Measurements from ENCODE around the gene PCYT2. TPM values are rescaled to one million over a fixed set of nuclear protein-coding genes. Genes with fewer than 3 reads are reported as not detected.

Gene PCYT2
- total RNA-seq, 1 donor from 2014 or later: 36.7 TPM

DNA sequence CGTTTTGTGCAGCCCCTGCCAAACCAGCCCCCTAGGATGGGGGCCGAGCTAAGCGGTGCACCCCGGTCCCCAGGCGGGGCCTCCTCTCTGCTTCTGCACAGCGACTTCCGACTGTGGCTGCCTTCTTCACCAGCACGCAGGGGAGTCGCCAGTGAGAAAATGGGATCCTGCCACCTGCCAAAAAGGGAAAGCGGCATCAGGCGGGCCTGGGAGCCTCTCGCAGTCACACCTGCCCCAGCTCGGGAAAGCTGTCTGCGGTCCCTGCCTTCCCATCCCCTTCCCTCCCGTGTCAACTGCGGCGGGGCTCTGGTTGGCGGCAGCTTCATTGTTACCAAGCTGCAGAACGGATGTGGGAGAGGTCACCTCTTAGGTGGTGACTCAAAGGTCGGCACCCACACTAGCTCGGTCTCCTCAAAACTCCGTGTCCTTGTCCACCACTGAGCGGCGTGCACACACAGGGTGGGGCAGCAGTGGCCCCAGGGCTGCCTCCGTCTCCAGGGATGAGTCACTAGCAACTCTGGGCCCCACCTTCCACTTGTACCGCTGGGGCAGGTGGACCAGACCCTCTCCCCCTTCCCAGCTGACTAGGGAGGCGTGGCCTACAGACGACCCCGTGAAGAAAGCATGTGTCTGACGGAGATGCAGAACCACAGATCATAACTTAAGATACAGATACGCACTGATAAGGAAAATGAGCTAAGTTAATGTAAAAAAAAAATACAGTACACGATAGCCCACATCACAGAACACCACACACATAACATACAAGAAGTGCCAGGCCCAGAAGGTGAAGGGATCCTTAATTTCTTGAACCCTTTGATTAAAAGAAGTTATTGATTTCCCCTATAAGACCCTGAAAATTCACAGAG is 1.5 kb upstream of the PCYT2 start:
- ATAC-seq: peak; percentile 62

DNA sequence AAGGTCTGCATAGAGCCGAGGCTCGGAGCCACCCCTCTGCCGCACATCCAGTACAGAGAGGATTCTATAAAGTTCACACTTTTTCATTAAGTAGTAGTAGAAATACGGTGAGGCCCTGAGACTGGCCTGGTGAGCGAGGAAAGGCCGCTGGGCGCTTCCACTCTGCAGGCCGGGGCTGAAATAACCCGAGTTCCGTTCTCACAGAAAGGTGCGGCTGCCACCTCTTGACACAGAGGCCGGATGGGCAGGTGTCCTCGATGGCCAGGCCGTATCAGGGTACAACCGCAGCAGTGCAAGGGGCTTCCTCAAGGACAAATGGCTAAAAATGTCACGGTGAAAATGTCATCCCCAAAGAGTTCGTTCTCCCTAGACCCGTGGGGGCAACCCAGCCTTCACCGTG is 770 bp upstream of the PCYT2 start:
- ATAC-seq: no peak

DNA sequence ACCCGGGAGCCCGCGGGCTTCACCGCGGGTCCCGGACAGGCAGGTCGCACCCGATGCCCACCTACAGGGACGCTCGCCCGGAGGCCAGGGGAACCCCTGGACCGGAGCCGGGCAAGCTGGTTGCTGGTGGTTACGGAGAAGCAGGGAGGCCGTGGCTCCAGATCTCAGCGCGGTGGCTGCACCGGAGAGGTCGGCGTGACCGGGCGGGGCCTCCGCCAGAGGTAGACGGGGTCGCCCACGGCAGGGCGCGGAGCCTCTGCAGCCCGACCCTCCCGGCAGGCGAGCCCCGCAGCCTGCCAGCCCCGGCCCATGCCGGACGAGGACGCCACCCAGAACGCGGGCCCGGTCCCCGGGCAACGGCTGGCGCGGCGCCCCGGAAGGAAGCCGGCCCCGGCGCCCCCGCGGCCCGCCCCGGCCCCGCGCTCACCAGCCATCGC is 341 bp downstream of the PCYT2 start:
- ATAC-seq: no peak

DNA sequence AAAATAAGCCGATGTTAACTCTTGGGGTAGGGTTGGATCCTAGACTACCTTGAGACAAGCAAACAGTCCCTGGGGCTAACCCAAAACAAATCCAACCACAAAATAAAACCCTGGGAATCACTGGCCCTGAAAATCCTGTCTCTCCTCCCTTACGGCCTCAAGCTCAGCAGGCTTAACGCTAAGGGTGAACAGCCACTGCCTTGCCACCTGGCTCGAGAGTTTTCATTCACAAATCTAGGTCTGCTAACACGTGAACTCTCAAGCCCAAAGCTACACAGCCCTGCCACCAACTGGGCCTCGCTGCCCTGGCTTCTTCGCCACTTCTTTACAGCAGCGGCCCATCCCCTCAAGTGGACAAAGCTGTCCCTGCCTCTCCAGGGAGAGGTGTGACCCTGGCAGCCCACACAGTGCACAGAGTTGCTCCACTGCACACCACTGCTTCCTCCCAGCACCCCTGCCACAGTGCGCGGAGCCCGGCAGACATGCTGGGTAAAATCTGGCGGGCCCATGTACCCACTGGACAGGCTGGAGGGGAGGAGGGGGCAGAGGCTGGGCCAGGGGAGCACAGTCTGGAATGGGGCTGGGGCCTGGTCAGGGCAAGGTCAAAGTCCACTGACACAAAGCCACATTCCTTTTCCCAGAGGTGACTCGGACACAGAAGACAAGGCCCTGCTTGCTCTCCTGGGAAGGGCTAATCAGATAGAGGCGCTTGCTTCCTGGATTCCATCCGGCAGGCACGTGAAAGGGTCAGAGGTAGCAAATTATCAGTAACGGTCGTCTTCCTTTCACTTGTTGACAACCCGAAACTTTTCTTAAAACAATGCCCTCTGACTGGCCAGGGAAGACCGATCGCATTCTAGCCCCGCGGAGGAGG is 996 bp downstream of the PCYT2 start:
- no peak for ATAC-seq

DNA sequence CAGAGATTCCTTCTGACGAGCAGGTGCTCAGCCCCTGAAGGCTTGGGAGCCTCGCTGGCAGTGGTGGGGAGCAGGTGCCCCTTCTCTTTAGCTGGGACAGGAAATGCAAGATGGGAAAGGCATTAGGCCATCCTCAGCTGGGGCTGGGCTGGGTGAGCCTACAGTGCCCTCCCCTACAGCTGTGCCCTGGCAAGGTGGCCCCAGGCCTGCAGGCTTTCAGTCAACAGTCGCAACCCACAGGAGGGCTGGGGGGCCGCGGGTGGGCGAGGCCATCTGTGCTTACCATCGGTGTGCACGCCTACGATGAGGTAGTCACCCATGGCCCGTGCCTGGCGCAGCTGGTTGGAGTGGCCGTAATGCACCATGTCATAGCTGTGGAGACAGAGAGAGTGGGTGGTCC is 2.0 kb downstream of the PCYT2 start:
- no peak for ATAC-seq

DNA sequence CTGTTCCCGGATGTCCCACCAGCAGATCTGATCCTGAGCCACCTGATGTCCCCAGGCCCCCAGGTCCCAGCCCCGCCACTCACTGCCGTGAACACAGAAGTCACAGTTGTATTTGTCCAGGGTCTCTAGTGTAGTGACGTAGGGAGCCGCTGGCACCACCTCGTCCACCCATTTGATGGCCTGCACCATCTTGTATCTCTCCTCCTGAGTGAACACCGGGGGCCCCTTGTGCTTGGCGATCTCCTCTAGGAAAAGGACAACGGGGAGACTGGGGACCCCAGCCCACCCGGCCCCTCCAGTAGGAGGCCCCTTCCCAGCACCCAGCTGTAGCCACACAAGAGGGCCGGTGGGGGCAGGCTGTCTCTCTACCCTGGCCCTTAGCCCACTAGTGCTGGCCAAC is 2.4 kb downstream of the PCYT2 start:
- no peak for ATAC-seq

DNA sequence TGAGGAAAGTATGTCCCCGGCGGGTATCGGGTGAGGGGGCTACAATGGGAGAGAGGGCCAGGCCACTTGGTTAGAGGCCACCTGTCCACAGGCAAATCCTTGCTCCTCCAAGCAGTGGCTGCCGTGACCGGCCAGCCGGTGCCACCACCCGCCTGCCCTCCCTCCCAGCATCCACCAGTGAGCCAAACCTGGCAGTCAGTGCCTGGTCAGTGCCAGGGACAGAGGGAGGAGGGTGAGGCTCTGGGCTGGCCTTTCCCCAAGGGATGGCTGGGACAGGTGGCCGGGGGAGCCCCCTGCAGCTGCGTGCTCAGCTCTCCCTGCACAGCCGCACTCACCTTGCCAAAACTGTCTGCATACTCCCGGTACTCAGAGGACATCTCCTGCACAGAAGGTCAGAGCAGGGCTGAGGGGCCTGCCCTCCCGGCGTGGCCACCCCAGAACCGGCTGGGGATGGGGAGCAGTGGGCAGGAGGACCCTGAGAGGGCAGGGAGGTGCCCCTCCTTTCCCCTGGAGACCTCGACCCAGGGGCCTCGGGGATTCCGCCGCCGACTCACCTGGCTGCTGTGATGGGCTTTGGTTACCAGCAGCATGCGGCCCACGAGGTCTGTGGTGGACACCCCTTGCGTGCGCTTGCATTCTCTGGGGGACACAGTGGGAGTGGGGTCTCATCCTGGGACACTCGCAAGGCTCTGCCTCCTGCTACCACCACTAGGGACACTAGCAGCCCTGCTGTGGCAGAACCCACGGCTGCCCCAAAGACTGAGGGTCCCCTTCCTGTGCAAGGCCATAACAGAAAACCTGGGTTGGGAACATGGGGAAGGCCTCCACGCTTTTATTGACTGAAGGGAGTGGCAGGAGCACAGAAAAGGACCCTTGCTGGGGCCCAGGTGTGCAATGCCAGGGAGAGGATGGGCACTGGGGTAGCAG is 3.7 kb downstream of the PCYT2 start:
- ATAC-seq: no peak

DNA sequence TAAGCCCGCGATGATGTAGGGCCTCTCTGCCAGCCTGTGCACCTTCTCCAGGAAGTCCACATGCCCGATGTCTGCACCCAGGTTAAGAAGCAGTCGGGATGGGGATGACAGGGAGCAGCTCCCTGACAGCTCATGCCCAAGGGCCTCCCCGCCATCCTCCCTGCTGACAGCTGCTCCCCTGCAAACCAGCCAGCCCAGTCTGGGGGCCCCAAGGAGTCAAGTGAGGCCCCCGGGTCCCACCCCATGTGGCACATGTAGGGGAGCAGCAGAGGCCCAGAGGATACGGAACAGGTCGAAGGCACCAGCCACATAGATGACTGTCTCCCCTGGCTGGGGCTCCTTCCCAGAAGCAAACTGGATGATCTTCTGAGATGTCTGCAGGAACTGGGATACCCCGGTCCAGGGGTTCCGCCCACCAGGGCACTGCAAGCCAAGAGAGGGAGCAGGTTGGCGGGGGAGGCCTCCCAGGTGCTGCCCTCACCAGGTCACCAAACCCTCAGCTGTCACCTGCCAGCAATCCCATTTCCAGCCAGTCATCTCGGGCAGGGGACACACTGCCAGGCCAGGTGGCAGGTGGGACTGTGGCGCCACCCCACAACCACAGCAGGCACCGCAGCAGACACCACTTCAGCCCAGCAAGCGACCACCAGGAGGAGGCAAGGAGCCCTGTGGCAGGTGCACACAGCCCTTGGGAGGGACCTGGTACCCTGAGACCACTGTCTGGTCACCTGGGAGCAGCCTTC is 4.6 kb downstream of the PCYT2 start:
- no peak for ATAC-seq

DNA sequence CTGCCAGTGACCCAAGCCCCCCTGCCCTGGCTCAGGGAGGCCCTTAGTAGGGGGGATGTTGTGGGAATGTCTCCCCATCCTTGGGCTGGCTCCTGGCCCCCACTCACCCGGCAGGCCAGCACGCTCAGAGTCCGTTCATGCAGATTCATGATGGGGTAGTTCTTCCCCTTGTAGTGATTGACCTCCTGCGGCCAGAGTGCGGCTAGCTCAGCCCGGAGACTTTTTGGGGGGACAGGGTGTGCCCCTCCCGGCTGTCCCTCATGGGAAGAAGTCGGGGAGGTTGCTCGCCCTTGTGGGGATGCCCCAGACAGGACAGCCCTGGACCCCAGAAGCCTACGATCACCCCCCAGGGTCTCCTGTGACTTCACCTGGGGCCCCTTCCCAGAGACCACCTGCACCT is 5.2 kb downstream of the PCYT2 start:
- no peak for ATAC-seq

DNA sequence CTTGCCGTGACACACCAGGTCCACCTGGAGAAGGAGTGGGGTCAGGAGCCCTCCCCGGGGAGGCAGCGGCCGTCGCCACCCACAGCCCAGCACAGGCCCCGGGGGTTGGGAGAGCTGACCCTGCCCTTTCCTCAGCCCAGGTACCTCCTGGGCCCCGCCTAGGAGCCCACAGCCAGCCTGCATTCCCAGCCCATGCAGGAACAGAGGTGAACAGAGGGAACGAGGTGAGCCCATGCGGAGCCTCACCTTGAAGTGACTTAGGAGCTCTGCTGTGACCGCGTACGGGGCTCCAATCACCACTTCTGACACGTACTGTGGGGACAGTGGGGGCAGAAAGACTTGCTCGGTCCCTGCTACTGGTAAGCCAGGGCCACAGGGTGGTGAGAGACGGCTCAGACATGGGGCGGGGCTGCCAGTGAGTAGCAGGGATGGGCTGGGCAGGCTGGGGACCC is 5.7 kb downstream of the PCYT2 start:
- ATAC-seq: no peak

DNA sequence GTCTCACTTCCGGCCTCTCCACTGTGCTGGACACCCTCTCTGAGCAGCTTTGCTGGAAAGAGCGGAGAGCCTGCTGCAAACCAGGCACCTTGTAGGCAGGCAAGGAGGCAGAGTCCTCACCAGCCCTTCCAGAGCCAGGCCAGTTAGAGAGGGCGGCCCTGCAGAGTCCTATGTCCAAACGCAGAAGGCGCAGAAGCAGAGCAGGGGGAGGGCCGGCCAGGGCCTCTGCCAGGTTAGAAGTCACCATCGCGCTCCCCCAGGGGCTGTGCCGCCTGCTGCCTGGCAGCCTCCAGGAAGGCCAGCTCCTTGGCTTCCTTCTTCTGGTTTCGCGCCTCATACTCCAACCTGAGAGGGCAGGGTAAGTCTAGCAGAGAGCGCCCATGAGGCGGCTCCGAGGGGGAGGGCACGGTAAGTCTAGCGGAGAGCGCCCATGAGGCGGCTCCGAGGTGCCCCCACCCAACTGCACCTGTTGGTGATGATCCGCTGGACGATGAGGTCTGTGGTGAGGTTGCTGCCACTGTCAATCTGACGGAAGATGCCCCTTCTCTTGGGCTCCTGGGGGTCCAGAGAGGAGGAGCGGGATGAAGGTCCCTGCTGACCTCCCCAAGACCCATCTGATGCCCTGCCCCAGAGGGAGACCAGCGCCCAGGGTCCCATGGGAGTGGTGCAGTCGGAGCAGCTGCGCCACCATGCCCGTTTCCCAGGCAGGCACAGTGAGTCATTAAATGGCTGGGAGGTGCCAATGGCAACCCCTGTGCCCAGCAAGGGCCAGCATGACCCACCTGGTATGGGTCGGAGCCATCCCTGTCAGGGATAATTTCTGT is 6.4 kb downstream of the PCYT2 start:
- ATAC-seq: no peak

DNA sequence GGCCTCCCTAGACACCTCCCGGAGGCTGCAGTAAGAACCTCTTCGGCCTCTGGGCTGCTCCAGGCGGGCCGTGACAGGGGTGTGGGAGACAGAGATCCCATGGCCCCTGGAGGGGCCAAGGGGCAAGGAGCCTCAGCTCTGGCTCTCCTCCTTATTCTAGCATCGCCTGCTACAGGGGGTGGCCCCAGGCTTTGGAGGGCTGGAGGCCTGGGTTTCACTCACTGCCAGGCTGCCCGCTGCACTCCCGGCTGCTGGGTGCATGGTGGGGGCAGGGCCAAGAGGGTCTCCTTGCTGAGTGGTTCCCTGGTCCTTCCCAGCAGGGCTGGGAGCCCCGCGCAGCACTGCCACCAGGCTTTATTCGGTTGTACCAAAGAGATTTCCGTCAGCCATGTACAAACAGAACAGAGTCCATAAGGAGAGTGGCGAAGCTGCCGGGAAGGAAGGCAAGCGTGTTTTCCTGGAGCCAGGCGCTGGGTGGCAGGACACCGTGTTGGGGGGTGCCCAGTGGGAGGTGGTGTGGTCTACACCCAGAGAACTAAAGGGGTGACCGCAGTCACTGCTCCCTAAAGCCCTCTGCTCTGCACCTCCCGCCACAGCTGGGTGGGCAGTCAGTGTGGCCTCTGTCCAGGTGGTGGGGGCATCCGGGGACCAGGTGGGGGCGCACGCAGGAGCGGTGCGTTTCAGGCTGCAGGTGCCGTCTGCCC is 7.2 kb downstream of the PCYT2 start:
- ATAC-seq: no peak

DNA sequence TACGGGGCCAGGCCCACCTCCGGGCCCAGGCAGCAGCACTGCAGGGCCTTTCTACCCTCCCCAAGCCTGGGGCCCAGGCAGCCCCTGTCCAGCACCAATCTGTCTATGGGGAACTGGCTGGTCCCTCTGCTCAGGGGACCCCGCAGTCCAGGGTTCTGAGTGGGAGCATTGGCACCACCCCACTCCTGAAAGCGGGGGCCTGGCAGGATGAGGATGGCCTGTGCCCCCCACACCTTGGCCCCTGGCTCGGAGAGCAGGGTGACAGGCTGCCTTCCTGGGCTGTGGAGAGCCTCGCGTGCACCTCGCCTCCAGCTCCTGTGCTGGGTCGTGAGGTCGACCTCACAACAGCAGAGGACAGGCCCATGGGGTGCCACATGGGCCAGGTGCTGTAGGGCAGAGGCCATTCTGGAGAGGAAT is 7.8 kb downstream of the PCYT2 start:
- no peak for ATAC-seq

DNA sequence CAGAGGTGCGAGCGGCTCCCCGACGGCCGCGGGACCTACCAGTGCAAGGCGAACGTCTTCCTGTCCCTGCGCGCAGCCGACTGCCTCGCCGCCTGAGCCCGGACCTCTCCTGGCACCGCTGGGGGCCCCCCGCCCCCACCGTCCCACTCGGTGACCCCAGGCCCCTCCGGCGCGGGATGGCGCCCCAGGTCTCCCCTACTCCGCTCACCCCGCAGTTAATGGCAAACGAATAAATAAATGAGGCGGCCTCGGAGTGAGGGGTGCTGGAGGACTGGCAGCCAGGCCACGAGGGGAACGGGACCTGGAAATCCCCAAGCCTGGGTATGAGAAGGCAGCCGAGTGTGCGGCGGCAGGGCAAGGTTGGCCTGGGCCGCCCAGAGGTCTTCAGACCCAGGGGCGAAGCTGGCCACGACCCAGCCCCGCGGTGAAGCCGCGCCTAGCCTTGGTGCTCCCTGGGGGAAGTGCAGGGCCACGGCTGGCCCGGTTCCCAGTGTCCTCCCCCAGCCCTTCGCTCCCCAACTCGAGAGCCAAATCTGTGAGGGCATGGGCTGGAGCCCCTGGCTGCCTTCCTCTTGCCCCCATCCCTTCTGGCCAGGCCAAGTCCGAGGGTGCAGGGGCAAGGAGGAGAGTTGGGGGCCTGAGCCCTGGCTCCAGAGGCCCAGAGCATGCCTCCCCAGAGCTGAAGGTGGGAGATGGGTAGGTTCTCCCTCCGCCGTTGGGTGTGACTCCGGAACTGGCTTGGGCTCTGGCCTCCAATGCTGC is 8.4 kb downstream of the PCYT2 start:
- ATAC-seq: peak; percentile 3

DNA sequence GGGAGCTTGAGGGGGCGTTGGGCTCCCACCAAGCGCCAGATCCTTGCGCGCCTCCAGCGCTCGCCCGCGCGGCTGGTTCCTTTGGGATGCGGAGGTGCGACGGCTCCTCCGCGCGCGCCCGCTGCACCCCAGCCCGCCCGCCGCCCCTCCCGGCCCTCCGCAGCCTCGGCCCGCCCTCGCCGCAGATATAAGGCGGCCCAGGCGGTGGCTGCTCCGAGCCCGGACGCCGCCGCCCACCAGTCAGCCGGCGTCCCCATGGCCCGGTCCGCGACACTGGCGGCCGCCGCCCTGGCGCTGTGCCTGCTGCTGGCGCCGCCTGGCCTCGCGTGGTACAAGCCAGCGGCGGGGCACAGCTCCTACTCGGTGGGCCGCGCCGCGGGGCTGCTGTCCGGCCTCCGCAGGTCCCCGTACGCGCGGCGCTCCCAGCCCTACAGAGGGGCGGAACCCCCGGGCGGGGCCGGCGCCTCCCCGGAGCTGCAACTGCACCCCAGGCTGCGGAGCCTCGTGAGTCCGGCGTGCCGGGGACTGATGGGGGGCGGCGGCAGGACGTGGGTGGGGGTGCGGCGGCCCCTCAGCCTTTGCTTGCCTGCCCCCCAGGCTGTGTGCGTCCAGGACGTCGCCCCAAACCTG is 9.1 kb downstream of the PCYT2 start, which contains the start of gene NPB:
NPB (plus strand) TSS at position 216 of the 630 bp plus-strand sequence; CDS start at position 256, 40 bp downstream.
- ATAC-seq: peak; percentile 15

DNA sequence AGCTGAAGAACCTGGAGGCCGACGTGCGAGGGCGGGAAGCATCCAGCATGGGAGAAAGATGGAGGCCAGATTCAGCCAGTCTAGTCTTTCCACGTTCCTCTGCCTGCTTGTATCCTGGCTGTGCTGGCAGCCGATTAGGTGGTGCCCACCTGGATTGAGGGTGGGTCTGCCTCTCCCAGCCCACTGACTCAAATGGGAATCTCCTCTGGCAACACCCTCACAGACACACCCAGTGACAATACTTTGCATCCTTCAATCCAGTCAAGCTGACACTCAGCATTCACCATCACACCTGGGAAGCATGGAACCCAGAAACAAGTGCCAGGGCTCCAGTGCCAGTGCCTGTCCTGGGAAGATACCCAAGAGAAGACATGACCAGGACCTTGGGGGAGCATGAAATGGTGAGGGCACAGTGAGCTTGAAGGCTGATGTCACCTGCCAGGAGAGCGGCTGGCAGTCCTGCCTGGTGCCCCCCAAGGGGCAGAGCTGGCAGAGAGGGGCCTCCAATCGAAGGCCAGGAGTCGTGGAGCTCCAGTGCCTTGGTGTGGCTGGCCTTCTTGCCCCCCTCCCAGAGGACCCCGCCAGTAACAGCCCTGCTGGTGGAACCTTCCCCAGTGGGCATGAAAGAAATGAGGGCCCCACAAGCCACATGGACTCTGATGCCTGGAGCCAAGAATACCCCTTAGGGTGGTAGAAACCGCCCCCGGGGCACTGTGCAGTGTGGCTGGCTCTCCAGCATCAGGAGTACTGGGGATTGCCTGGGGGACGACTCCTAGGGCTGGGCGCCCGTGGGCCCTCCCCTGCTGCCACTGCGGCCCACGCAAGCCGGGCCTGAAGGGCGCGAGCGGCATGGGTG is 9.8 kb downstream of the PCYT2 start:
- ATAC-seq: peak; percentile 1

DNA sequence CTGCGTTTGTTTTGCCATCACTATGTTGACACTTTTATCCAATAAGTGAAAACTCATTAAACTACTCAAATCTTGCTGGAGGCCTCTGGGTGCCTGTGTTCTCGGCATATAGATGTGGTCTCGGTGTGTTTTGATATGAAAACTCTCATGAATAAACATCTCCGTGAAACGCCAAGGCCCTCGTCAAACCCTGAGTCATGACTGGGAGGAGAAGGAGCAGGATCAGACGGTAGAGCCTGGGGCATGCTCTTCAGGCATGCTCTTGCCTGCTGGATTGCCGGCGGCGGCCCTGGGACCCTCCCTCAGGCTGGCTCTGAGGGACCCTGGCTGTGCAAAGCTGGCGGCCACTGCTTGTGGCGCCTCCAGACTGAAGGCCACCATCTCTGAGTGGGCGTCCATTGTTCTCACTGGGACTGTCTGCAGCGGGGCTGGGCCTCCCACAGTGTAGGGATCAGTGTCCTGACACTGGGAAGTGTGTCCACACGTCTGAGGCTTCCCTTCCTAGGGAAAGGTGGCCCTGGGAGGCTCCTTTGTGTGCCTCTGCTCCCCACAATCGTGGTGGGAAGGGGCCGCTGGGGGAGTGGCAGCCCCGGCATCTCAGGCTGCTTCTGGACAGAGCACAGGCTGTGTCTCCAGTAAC is 10.9 kb downstream of the PCYT2 start:
- peak; percentile 7 for ATAC-seq

Measured in esophagus mucosa (tissue), 1 donor.